ENCODE measurements around the gene ERCC8. TPM values are rescaled to one million over a fixed set of nuclear protein-coding genes. Genes with fewer than 3 reads are reported as not detected.
A peak's percentile ranks its signal among the peaks of the same experiment; 100 is the strongest.

The ERCC8 gene
- total RNA-seq, 1 experiment from 2014 or later = 25.6 TPM

GRCh38 chr5:60929024-60929423 is 15.8 kb downstream of the ERCC8 start:
- intact Hi-C loops (cut with micrococcal nuclease; ENCODE audit: unreplicated experiment) = no loop called here
- POLR2A ChIA-PET (ENCODE audit: low non-redundant PET) = no interaction called here

GRCh38 chr5:60927450-60927849 is 17.4 kb downstream of the ERCC8 start:
- Histone ChIP-seq H3K4me3 (ENCODE audit: low read depth, low read length, poor library complexity, severe bottlenecking) (no peak overlapping the region), H3K4me1 (ENCODE audit: insufficient read depth, low read length, poor library complexity, severe bottlenecking) (no peaks in the 10 kb centered on the region), H3K9me3 (ENCODE audit: low read depth, low read length, poor library complexity, severe bottlenecking) (no peaks in the 10 kb centered on the region), H3K27me3 (replicated peaks; ENCODE audit: insufficient read depth, low read depth, low read length, poor library complexity) (no peaks in the 10 kb centered on the region), H3K36me3 (ENCODE audit: insufficient read depth, low read length, poor library complexity, severe bottlenecking) (peaks cover 18% of the 10 kb centered on the region), H3K27ac (ENCODE audit: low read depth, low read length, poor library complexity, severe bottlenecking) (no peak overlapping the region)
- DNase-seq (ENCODE audit: low spot score) = no peak
- intact Hi-C loops (cut with micrococcal nuclease; ENCODE audit: unreplicated experiment) = no loop called here
- TF ChIP-seq CTCF (conservative IDR thresholded peaks at IDR 0.05; ENCODE audit: low read depth, low read length) (no peak), EZH2 (IDR thresholded peaks at IDR 0.05; ENCODE audit: borderline replicate concordance, low read depth, low read length, poor library complexity, severe bottlenecking) (no peak)
- POLR2A ChIA-PET (ENCODE audit: low non-redundant PET) = no interaction called here
- no TSS peak for BruUV-seq (replicated peaks)
- CTCF ChIA-PET = no interaction called here

More at GRCh38 chr5:60929024-60929423, 15.8 kb downstream of the ERCC8 start:
- CTCF ChIA-PET = no interaction called here
- BruUV-seq (replicated peaks) = no TSS peak
- no peaks in the 10 kb centered on the region for H3K27me3 ChIP-seq (replicated peaks; ENCODE audit: insufficient read depth, low read depth, low read length, poor library complexity)
- H3K36me3 ChIP-seq (ENCODE audit: insufficient read depth, low read length, poor library complexity, severe bottlenecking) = peaks cover 18% of the 10 kb centered on the region
- H3K27ac ChIP-seq (ENCODE audit: low read depth, low read length, poor library complexity, severe bottlenecking) = no peak overlapping the region
- no peaks in the 10 kb centered on the region for H3K4me1 ChIP-seq (ENCODE audit: insufficient read depth, low read length, poor library complexity, severe bottlenecking)
- H3K9me3 ChIP-seq (ENCODE audit: low read depth, low read length, poor library complexity, severe bottlenecking) = no peaks in the 10 kb centered on the region
- TF ChIP-seq EZH2 (IDR thresholded peaks at IDR 0.05; ENCODE audit: borderline replicate concordance, low read depth, low read length, poor library complexity, severe bottlenecking) = no peak
- peak; percentile 47; the same call in 1 of the 2 replicates for TF ChIP-seq CTCF (conservative IDR thresholded peaks at IDR 0.05; ENCODE audit: low read depth, low read length)
- no peak for DNase-seq (ENCODE audit: low spot score)
- no peak overlapping the region for H3K4me3 ChIP-seq (ENCODE audit: low read depth, low read length, poor library complexity, severe bottlenecking)

GRCh38 chr5:60918466-60918865 is 26.4 kb downstream of the ERCC8 start:
- no peak for DNase-seq (ENCODE audit: low spot score)
- H3K9me3 ChIP-seq (ENCODE audit: low read depth, low read length, poor library complexity, severe bottlenecking) = no peaks in the 10 kb centered on the region
- BruUV-seq (replicated peaks) = no TSS peak
- POLR2A ChIA-PET (ENCODE audit: low non-redundant PET) = no interaction called here
- no peak overlapping the region for H3K4me3 ChIP-seq (ENCODE audit: low read depth, low read length, poor library complexity, severe bottlenecking)
- H3K27me3 ChIP-seq (replicated peaks; ENCODE audit: insufficient read depth, low read depth, low read length, poor library complexity) = no peaks in the 10 kb centered on the region
- intact Hi-C loops (cut with micrococcal nuclease; ENCODE audit: unreplicated experiment) = no loop called here
- H3K27ac ChIP-seq (ENCODE audit: low read depth, low read length, poor library complexity, severe bottlenecking) = no peak overlapping the region
- CTCF ChIA-PET = no interaction called here
- TF ChIP-seq CTCF (conservative IDR thresholded peaks at IDR 0.05; ENCODE audit: low read depth, low read length) (no peak), EZH2 (IDR thresholded peaks at IDR 0.05; ENCODE audit: borderline replicate concordance, low read depth, low read length, poor library complexity, severe bottlenecking) (no peak)
- no peaks in the 10 kb centered on the region for H3K4me1 ChIP-seq (ENCODE audit: insufficient read depth, low read length, poor library complexity, severe bottlenecking)
- peaks cover 9% of the 10 kb centered on the region for H3K36me3 ChIP-seq (ENCODE audit: insufficient read depth, low read length, poor library complexity, severe bottlenecking)
